Right lobe of liver (tissue), 4 donors: ENCODE results near the gene TAF8.

Experiments
- POLR2A ChIP-seq: fragments of 450-650 bp; IDR thresholded peaks from one replicate; pipeline ENCODE4 v1.6.1; 2017; ENCODE audit warnings: antibody characterized with exemption, mild to moderate bottlenecking
- TF ChIP-seq, protein P1 (sequence below), 4 donors: fragments of 200-600 bp in 3 of 4; fragments of 450-650 bp in 1 of 4; IDR thresholded peaks; one replicate each; pipeline versions ENCODE4 v1.5.1 to v1.8.0; 2016 to 2022; ENCODE audit warnings: antibody characterized with exemption in 4 of 4, mild to moderate bottlenecking in 2 of 4
- donor health status: DM: no; HTN: no; CAD: no.
- donor health status: DM: no; HTN: no; CAD: no.
- donor health status: DM: no; HTN: yes; CAD: no.

DNA sequence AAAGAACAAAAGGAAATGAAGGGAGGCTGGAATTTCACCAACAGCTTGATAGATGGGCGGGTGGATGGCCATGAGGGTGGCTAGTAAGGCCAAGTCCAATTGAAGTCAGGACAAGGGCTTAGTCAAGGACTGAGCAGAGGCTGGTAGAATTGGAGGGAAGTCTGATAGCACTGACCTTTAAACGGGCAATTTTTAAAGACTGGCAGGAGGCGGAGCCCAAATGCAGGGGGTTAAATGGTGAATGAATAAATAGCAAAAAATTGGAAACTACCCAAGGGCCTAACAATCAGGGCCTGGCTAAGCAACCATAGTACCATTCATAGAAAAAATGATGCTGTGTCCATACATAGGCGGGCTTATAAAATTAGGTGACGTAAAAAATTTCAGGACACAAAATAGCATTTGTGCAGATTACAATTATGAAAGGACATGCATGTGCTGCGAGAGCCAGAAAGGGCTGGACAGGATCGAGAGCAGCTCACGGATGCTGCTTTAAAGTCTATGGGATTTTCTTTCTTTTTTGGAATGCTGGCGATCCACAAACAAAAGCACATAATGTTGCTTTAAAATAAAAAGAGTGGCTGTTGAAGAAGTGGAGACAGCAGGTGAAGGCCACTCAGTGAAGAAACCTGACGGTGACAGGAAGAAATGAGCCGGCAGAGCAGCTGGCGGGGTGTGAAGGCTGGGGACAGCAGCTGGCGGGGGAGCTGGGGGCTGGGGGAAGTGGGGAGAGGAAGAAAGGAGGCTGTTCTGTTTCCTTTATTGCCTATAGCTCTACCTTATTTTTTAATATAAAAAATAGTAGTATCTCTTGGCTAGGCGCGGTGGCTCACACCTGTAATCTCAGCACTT lies 42.8 kb upstream of the TAF8 start:
- TF ChIP-seq, protein P1, sequence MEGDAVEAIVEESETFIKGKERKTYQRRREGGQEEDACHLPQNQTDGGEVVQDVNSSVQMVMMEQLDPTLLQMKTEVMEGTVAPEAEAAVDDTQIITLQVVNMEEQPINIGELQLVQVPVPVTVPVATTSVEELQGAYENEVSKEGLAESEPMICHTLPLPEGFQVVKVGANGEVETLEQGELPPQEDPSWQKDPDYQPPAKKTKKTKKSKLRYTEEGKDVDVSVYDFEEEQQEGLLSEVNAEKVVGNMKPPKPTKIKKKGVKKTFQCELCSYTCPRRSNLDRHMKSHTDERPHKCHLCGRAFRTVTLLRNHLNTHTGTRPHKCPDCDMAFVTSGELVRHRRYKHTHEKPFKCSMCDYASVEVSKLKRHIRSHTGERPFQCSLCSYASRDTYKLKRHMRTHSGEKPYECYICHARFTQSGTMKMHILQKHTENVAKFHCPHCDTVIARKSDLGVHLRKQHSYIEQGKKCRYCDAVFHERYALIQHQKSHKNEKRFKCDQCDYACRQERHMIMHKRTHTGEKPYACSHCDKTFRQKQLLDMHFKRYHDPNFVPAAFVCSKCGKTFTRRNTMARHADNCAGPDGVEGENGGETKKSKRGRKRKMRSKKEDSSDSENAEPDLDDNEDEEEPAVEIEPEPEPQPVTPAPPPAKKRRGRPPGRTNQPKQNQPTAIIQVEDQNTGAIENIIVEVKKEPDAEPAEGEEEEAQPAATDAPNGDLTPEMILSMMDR (IDR thresholded peaks at IDR 0.05), result no peak
- no peak for TF ChIP-seq POLR2A
